CD14-positive monocyte (primary cell): ENCODE data around the gene ANKIB1. TPM values are rescaled to one million over a fixed set of nuclear protein-coding genes. Genes with fewer than 3 reads are reported as not detected.
A peak's percentile ranks its signal among the peaks of the same experiment; 100 is the strongest.

Experiments
- DNase-seq, 3 donors: peaks; one replicate each; pipeline ENCODE4 v3.0.0-alpha.2; 2011 to 2022
- H2AFZ ChIP-seq: 2 replicates; pipeline ENCODE4 v1.6.0; 2012; ENCODE audit warnings: mild to moderate bottlenecking, low read depth, low read length, inconsistent platforms; ENCODE audit not compliant: insufficient read depth, poor library complexity, severe bottlenecking
- H3K27ac ChIP-seq, 2 donors: 1 replicate in 1 of 2; 2 replicates in 1 of 2; pipeline ENCODE4 v1.5.1; 2012 to 2013; ENCODE audit warnings: low read length in 2 of 2, control low read depth in 1 of 2, inconsistent platforms in 1 of 2, low read depth in 1 of 2, mild to moderate bottlenecking in 1 of 2
- H3K27me3 ChIP-seq, 2 donors: one replicate each; pipeline versions ENCODE4 v1.6.0 to v1.6.1; 2011 to 2013; ENCODE audit warnings: low read length in 2 of 2; ENCODE audit not compliant: control insufficient read depth in 2 of 2, insufficient read depth in 2 of 2
- H3K36me3 ChIP-seq, 2 donors: replicated peaks in 1 of 2; 1 replicate in 1 of 2; 2 replicates in 1 of 2; pipeline versions ENCODE4 v1.5.1 to v1.6.1; 2012 to 2013; ENCODE audit warnings: low read length in 2 of 2, control low read depth in 1 of 2, inconsistent platforms in 1 of 2, mild to moderate bottlenecking in 1 of 2; ENCODE audit not compliant: insufficient read depth in 2 of 2, control insufficient read depth in 1 of 2
- H3K4me1 ChIP-seq, 2 donors: 1 replicate in 1 of 2; 2 replicates in 1 of 2; pipeline versions ENCODE4 v1.5.1 to v1.6.1; 2012 to 2013; ENCODE audit warnings: low read length in 2 of 2, control low read depth in 1 of 2, inconsistent platforms in 1 of 2, mild to moderate bottlenecking in 1 of 2, moderate library complexity in 1 of 2; ENCODE audit not compliant: insufficient read depth in 2 of 2, control insufficient read depth in 1 of 2
- H3K4me2 ChIP-seq: replicated peaks from 2 replicates; pipeline ENCODE3; 2012; ENCODE audit warnings: low read length, moderate library complexity, mild to moderate bottlenecking; ENCODE audit not compliant: poor library complexity, severe bottlenecking; ENCODE audit errors: extremely low read depth
- H3K4me3 ChIP-seq, 3 experiments: fragments of 200-600 bp in 1 of 3; sonication (generic) in 1 of 3; replicated peaks in 1 of 3; 1 replicate in 2 of 3; 2 replicates in 1 of 3; pipeline ENCODE4 v1.5.1; 2011 to 2013; ENCODE audit warnings: low read length in 3 of 3, mild to moderate bottlenecking in 3 of 3, control low read depth in 2 of 3, low read depth in 2 of 3, inconsistent platforms in 1 of 3, moderate library complexity in 1 of 3
- H3K79me2 ChIP-seq: 2 replicates; pipeline ENCODE4 v1.6.0; 2012; ENCODE audit warnings: mild to moderate bottlenecking, control low read depth, inconsistent platforms, low read length, moderate library complexity; ENCODE audit not compliant: insufficient read depth
- H3K9ac ChIP-seq: 2 replicates; pipeline ENCODE4 v1.6.0; 2017; ENCODE audit warnings: low read length, mild to moderate bottlenecking; ENCODE audit not compliant: insufficient read depth, poor library complexity, severe bottlenecking
- H3K9me3 ChIP-seq, 2 donors: replicated peaks in 1 of 2; 1 replicate in 1 of 2; 2 replicates in 1 of 2; pipeline versions ENCODE4 v1.5.1 to v1.6.1; 2012 to 2013; ENCODE audit warnings: low read length in 2 of 2, control low read depth in 1 of 2; ENCODE audit not compliant: control insufficient read depth in 1 of 2, insufficient read depth in 1 of 2
- H4K20me1 ChIP-seq: 2 replicates; pipeline ENCODE4 v1.6.0; 2012; ENCODE audit warnings: mild to moderate bottlenecking, low read length, control low read depth, moderate library complexity; ENCODE audit not compliant: insufficient read depth
- H3K27ac Mint-ChIP-seq, 7 donors: one replicate each; pipeline ENCODE4 v1.8.0; 2020; ENCODE audit warnings: mild to moderate bottlenecking in 7 of 7, mixed read lengths in 7 of 7, moderate library complexity in 6 of 7, inconsistent platforms in 2 of 7
- H3K27me3 Mint-ChIP-seq, 3 donors: one replicate each; pipeline ENCODE4 v1.8.0; 2021 to 2022; ENCODE audit warnings: low read depth in 3 of 3, mild to moderate bottlenecking in 3 of 3, mixed read lengths in 3 of 3, moderate library complexity in 3 of 3, inconsistent platforms in 1 of 3
- H3K36me3 Mint-ChIP-seq, 2 donors: one replicate each; pipeline ENCODE4 v1.8.0; 2020; ENCODE audit warnings: mixed read lengths in 2 of 2, inconsistent platforms in 1 of 2, mild to moderate bottlenecking in 1 of 2
- H3K4me1 Mint-ChIP-seq: one replicate; pipeline ENCODE4 v1.8.0; 2020; ENCODE audit warnings: mild to moderate bottlenecking, mixed read lengths
- H3K4me3 Mint-ChIP-seq, 2 donors: one replicate each; pipeline ENCODE4 v1.8.0; 2020; ENCODE audit warnings: mild to moderate bottlenecking in 2 of 2, mixed read lengths in 2 of 2, moderate library complexity in 1 of 2
- H3K9me3 Mint-ChIP-seq, 7 donors: one replicate each; pipeline ENCODE4 v1.8.0; 2020 to 2022; ENCODE audit warnings: mixed read lengths in 7 of 7, mild to moderate bottlenecking in 6 of 7, moderate library complexity in 6 of 7, inconsistent platforms in 2 of 7
- CTCF ChIP-seq: fragments of 200-600 bp; IDR thresholded peaks from one replicate; pipeline ENCODE4 v1.8.0; 2022; ENCODE audit warnings: antibody characterized with exemption, mild to moderate bottlenecking
- WGBS: methylation state at CpG from one replicate; pipeline ENCODE4 v1.1.5; 2013; ENCODE audit warnings: missing lambda C conversion rate; ENCODE audit not compliant: insufficient coverage; 5-methylcytosine and 5-hydroxymethylcytosine counted together
- intact Hi-C, 2 donors: fragments of 100-400 bp; cut with micrococcal nuclease; formaldehyde crosslinking; loops; one replicate each; pipeline versions ENCODE4 v1.15.0 to v1.15.1; 2023
- polyA plus RNA-seq, 3 donors: library from polyadenylated mRNA; depleted of rRNA in 1 of 3; unstranded in 2 of 3; stranded (reverse) in 1 of 3; fragments of 300-500 nt in 2 of 3; fragments of >200 nt in 1 of 3; fragmentation: Illumina TruSeq in 2 of 3; gene quantifications; 1 replicate in 2 of 3; 2 replicates in 1 of 3; pipeline ENCODE4 v1.2.3, GENCODE V29; 2012 to 2021

The ANKIB1 gene
- polyA plus RNA-seq, 3 donors = 4.8 to 16.8 (median 5.7) TPM

GRCh38 chr7:92330835-92331438 lies 85.2 kb downstream of the ANKIB1 start:
- Histone ChIP-seq H3K4me2 (no peak overlapping the region), H3K79me2 (no peaks in the 10 kb centered on the region), H4K20me1 (no peaks in the 10 kb centered on the region), H3K27ac (no peak overlapping the region), H3K4me3 (no peak overlapping the region), H2AFZ (no peak overlapping the region), H3K27me3 (no peaks in the 10 kb centered on the region), H3K9me3 (no peaks in the 10 kb centered on the region), H3K4me1 (no peaks in the 10 kb centered on the region), H3K36me3 (peaks cover 2 to 38% of the 10 kb centered on the region in 2 donors), H3K9ac (no peak overlapping the region)
- peaks cover 0 to 5% (median 2%) of the 10 kb centered on the region in 7 donors for H3K9me3 Mint-ChIP-seq
- no peak for TF ChIP-seq CTCF
- intact Hi-C loops = no loop called here
- H3K4me3 Mint-ChIP-seq = no peak overlapping the region
- H3K27ac Mint-ChIP-seq = no peak overlapping the region
- no CpG with 5 or more reads among the region's 4 CpGs for WGBS
- peaks cover 0 to 1% (median 0%) of the 10 kb centered on the region in 3 donors for H3K27me3 Mint-ChIP-seq
- peaks cover 2% of the 10 kb centered on the region for H3K4me1 Mint-ChIP-seq
- no peak for DNase-seq
- H3K36me3 Mint-ChIP-seq = peaks cover 24 to 29% of the 10 kb centered on the region in 2 donors

- Histone ChIP-seq H3K4me2 (no peak overlapping the region), H3K27me3 (no peaks in the 10 kb centered on the region), H4K20me1 (no peaks in the 10 kb centered on the region), H2AFZ (no peak overlapping the region), H3K27ac (no peak overlapping the region), H3K4me1 (no peaks in the 10 kb centered on the region), H3K9me3 (no peaks in the 10 kb centered on the region), H3K4me3 (no peak overlapping the region), H3K36me3 (peaks cover 2 to 33% of the 10 kb centered on the region in 2 donors), H3K79me2 (no peaks in the 10 kb centered on the region), H3K9ac (no peak overlapping the region)
- no peaks in the 10 kb centered on the region for H3K4me1 Mint-ChIP-seq
- H3K27ac Mint-ChIP-seq = peak overlapping the region in 1 of 7 donors; percentile 43
- TF ChIP-seq CTCF = no peak
- peaks cover 0 to 1% (median 0%) of the 10 kb centered on the region in 3 donors for H3K27me3 Mint-ChIP-seq
- 100% methylated on average over 2 of the region's 4 CpGs for whole genome bisulfite sequencing
- DNase-seq = no peak
- H3K4me3 Mint-ChIP-seq = no peak overlapping the region
- H3K9me3 Mint-ChIP-seq = peaks cover 0 to 5% (median 2%) of the 10 kb centered on the region in 7 donors
- H3K36me3 Mint-ChIP-seq = peaks cover 21 to 32% of the 10 kb centered on the region in 2 donors
- intact Hi-C loops = no loop called here
Measured at GRCh38 chr7:92331508-92331907, 85.7 kb downstream of the ANKIB1 start.
